NCI-H2029 treated with DMSO at 0.1 percent for 48 hours (cell line): Measurements from ENCODE around the gene ARF3.
A peak's percentile ranks its signal among the peaks of the same experiment; 100 is the strongest.

Source experiments
- DNase-seq: peaks from one replicate; lab custom pipeline; 2025; lab: John Stamatoyannopoulos, UW

ARF3 gene

GRCh38 chr12:48957141-48958048 is at the start of gene ARF3:
Gene ARF3, minus strand, starts transcription at chr12:48957487. Its CDS starts 16,392 bp downstream, at chr12:48941095.
- peak; percentile 86 for DNase-seq

GRCh38 chr12:49000346-49000745 is 43.1 kb upstream of the ARF3 start:
- no peak for DNase-seq

- DNase-seq = no peak
Observed at GRCh38 chr12:48999371-49000131, 42.3 kb upstream of the ARF3 start, which contains the start of gene DDN. Gene DDN, minus strand, starts transcription at chr12:48999375. Its CDS starts 88 bp downstream, at chr12:48999287.

GRCh38 chr12:48998497-48999353 is 41.4 kb upstream of the ARF3 start:
- DNase-seq = no peak

- DNase-seq = no peak
Observed at GRCh38 chr12:48997719-48998496, 40.6 kb upstream of the ARF3 start.

GRCh38 chr12:48996794-48997718 is 39.8 kb upstream of the ARF3 start:
- peak; percentile 30 for DNase-seq

GRCh38 chr12:48995086-48995879 is 38.0 kb upstream of the ARF3 start:
- peak; percentile 54 for DNase-seq

- DNase-seq = no peak
Observed at GRCh38 chr12:48994224-48995085, 37.2 kb upstream of the ARF3 start.

- no peak for DNase-seq
Observed at GRCh38 chr12:48993787-48994186, 36.5 kb upstream of the ARF3 start.

GRCh38 chr12:48991247-48992050 is 34.2 kb upstream of the ARF3 start:
- no peak for DNase-seq

- peak; percentile 65 for DNase-seq
Observed at GRCh38 chr12:48990552-48990951, 33.3 kb upstream of the ARF3 start.

GRCh38 chr12:48988030-48988649 is 30.9 kb upstream of the ARF3 start:
- no peak for DNase-seq

- DNase-seq = no peak
Observed at GRCh38 chr12:48986720-48987291, 29.5 kb upstream of the ARF3 start.

- no peak for DNase-seq
Observed at GRCh38 chr12:48985901-48986300, 28.6 kb upstream of the ARF3 start.

GRCh38 chr12:48985475-48985897 is 28.2 kb upstream of the ARF3 start:
- no peak for DNase-seq

GRCh38 chr12:48982397-48983080 is 25.3 kb upstream of the ARF3 start:
- no peak for DNase-seq
